ENCODE data around the gene SERPINB1. TPM values are rescaled to one million over a fixed set of nuclear protein-coding genes. Genes with fewer than 3 reads are reported as not detected.
A peak's percentile ranks its signal among the peaks of the same experiment; 100 is the strongest.

The SERPINB1 gene
- total and polyA plus RNA-seq, 2 donors (not counting 3 experiments of a cell fraction or from before 2014, with no cell fraction given): 6.7 to 24.0 TPM

GRCh38 chr6:2792330-2793110 is 49.1 kb downstream of the SERPINB1 start:
- FAIRE-seq: no peak
- intact Hi-C loops (cut with micrococcal nuclease): no loop called here

GRCh38 chr6:2791450-2791974 is 50.2 kb downstream of the SERPINB1 start:
- H3K27me3 ChIP-seq (ENCODE audit: control insufficient read depth in 2 of 2, insufficient read depth in 2 of 2, low read length in 2 of 2): no peaks in the 10 kb centered on the region
- H3K4me1 ChIP-seq (ENCODE audit: control insufficient read depth, extremely low read depth, insufficient read depth, low read length): peaks cover 5% of the 10 kb centered on the region
- ChIA-PET POLR2A (interaction anchor here (1.0 to 2.2 kb wide), 3 partner anchors 27 to 112 kb away, joined by 3 to 6 read pairs (median 5); partner anchors contain the start of gene SERPINB9), CTCF (interaction anchor here (0.6 to 4.4 kb wide), 54 partner anchors 9 to 211 kb away, joined by 3 to 262 read pairs (median 6); partner anchors contain the start of genes MYLK4, SERPINB1, SERPINB6 and SERPINB9)
- dilution Hi-C loops (cut with MboI; ENCODE audit: extremely low pct_ligation_motif_present, low sequenced_read_pairs) (no loop called here), intact Hi-C loops (cut with micrococcal nuclease) (loop anchor here (1.0 kb wide), 8 partner anchors 27 to 263 kb away; partner anchors contain the start of gene SERPINB1)
- H3K9ac ChIP-seq (replicated peaks; ENCODE audit: extremely low read depth, insufficient read depth, low read length): no peak overlapping the region
- no peak overlapping the region for H3K4me2 ChIP-seq (ENCODE audit: insufficient read depth, low read length)
- peaks cover 6% of the 10 kb centered on the region for H3K79me2 ChIP-seq (ENCODE audit: control insufficient read depth, insufficient read depth, low read length)
- no TSS peak for BruUV-seq (replicated peaks)
- no peaks in the 10 kb centered on the region for H3K9me1 ChIP-seq (replicated peaks; ENCODE audit: control insufficient read depth, extremely low read depth, insufficient read depth, low read length)
- no peak for DNase-seq (ENCODE audit: low read depth, low spot score)
- no peaks in the 10 kb centered on the region for H4K20me1 ChIP-seq (replicated peaks; ENCODE audit: control insufficient read depth, extremely low read depth, insufficient read depth, low read length)
- no peak overlapping the region for H2AFZ ChIP-seq (ENCODE audit: low read depth, low read length)
- H3K36me3 ChIP-seq (ENCODE audit: control insufficient read depth in 2 of 2, extremely low read depth in 1 of 2, insufficient read depth in 2 of 2, low read length in 2 of 2): peaks cover 0 to 6% of the 10 kb centered on the region in 2 experiments
- H3K9me3 ChIP-seq (replicated peaks; ENCODE audit: control insufficient read depth, insufficient read depth, low read length): no peaks in the 10 kb centered on the region
- TF ChIP-seq POLR2A (IDR thresholded peaks at IDR 0.05; ENCODE audit: low read depth, low read length) (no peak), EZH2 (IDR thresholded peaks at IDR 0.05; ENCODE audit: borderline replicate concordance, low read depth, low read length, severe bottlenecking) (no peak), MYC (IDR thresholded peaks at IDR 0.05; ENCODE audit: low read depth, low read length) (no peak), CTCF (IDR thresholded peaks at IDR 0.05; ENCODE audit: extremely low read depth in 1 of 2, insufficient read depth in 1 of 2, low read depth in 1 of 2, low read length in 2 of 2) (no peak), JUN (IDR thresholded peaks at IDR 0.05; ENCODE audit: borderline replicate concordance, insufficient read depth, insufficient read length, low read depth) (no peak), FOS (IDR thresholded peaks at IDR 0.05; ENCODE audit: borderline replicate concordance, insufficient read depth, low read length) (no peak)
- no peak for FAIRE-seq
- no peak overlapping the region for H3K4me3 ChIP-seq (replicated peaks in 1 of 3; ENCODE audit: insufficient read depth in 1 of 3, low read depth in 1 of 3, low read length in 3 of 3)
- H3K27ac ChIP-seq (ENCODE audit: insufficient read depth, low read depth, low read length): no peak overlapping the region

More at GRCh38 chr6:2792330-2793110, 49.1 kb downstream of the SERPINB1 start:
- Histone ChIP-seq H3K9ac (replicated peaks; ENCODE audit: extremely low read depth, insufficient read depth, low read length) (no peak overlapping the region), H3K36me3 (ENCODE audit: control insufficient read depth in 2 of 2, extremely low read depth in 1 of 2, insufficient read depth in 2 of 2, low read length in 2 of 2) (peaks cover 0 to 5% of the 10 kb centered on the region in 2 experiments), H2AFZ (ENCODE audit: low read depth, low read length) (no peak overlapping the region), H3K4me1 (ENCODE audit: control insufficient read depth, extremely low read depth, insufficient read depth, low read length) (peaks cover 5% of the 10 kb centered on the region), H3K27me3 (ENCODE audit: control insufficient read depth in 2 of 2, insufficient read depth in 2 of 2, low read length in 2 of 2) (no peaks in the 10 kb centered on the region), H3K4me2 (ENCODE audit: insufficient read depth, low read length) (no peak overlapping the region), H3K27ac (ENCODE audit: insufficient read depth, low read depth, low read length) (no peak overlapping the region), H3K4me3 (replicated peaks in 1 of 3; ENCODE audit: insufficient read depth in 1 of 3, low read depth in 1 of 3, low read length in 3 of 3) (no peak overlapping the region), H3K9me1 (replicated peaks; ENCODE audit: control insufficient read depth, extremely low read depth, insufficient read depth, low read length) (no peaks in the 10 kb centered on the region), H3K79me2 (ENCODE audit: control insufficient read depth, insufficient read depth, low read length) (peaks cover 4% of the 10 kb centered on the region), H4K20me1 (replicated peaks; ENCODE audit: control insufficient read depth, extremely low read depth, insufficient read depth, low read length) (no peaks in the 10 kb centered on the region), H3K9me3 (replicated peaks; ENCODE audit: control insufficient read depth, insufficient read depth, low read length) (no peaks in the 10 kb centered on the region)
- dilution Hi-C loops (cut with MboI; ENCODE audit: extremely low pct_ligation_motif_present, low sequenced_read_pairs): no loop called here
- DNase-seq (ENCODE audit: low read depth, low spot score): peak; percentile 49
- TF ChIP-seq POLR2AphosphoS5 (IDR thresholded peaks at IDR 0.05; ENCODE audit: insufficient read depth, low read depth, low read length): no peak
- TF ChIP-seq FOS (IDR thresholded peaks at IDR 0.05; ENCODE audit: borderline replicate concordance, insufficient read depth, low read length): peak; percentile 48
- no peak for TF ChIP-seq MYC (IDR thresholded peaks at IDR 0.05; ENCODE audit: low read depth, low read length)
- peak; percentile 31 for TF ChIP-seq JUN (IDR thresholded peaks at IDR 0.05; ENCODE audit: borderline replicate concordance, insufficient read depth, insufficient read length, low read depth)
- POLR2A ChIA-PET: interaction anchor here (2.2 kb wide), 1 partner anchor 26 kb away, joined by 6 read pairs; no protein-coding TSS in a partner anchor
- CTCF ChIA-PET: interaction anchor here (0.8 to 4.4 kb wide), 16 partner anchors 8 to 197 kb away, joined by 3 to 262 read pairs (median 13); partner anchors contain the start of gene SERPINB1
- BruUV-seq (replicated peaks): no TSS peak

All from endothelial cell of umbilical vein (primary cell).